Measurements from ENCODE around the gene RNF13.

The RNF13 gene

DNA sequence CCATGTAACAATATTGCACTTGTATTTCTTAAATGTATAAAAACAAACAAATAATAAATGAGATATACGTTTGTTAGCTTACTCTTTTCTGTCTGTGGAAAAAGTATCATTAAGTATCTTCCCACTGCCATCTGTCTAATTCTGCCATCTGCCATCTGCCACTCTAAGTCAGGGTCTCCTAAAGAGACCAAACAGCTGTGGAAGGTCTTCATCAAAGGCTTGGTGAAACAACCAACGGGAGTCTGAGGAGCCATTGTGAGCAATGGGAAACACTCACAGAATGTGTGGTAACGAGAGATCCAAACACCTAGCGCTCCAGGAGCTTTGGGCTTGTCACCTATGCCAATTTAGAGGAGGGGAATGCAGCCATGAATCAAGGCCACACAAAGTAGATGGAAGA is 186.4 kb downstream of the RNF13 start:
- no peak for DNase-seq (ENCODE audit: low spot score)

DNA sequence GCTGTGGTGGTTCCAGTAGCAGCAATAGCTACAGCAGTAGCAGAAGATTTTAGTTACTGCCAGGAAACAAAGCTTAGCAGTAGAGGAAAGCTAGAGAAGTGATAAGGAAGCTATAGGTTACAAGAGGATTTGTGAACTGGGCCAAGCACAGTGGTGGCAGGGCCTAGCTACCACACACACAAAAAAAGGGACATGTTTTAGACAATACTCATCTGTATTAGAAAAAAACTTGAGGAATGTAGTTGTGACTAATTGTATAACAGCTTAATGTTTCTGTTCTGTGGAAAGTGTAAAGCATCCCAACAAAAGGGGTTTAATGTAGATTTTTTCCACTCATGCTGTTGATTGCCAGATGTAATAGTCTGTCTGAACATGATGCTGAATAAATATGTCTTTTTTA is 187.6 kb downstream of the RNF13 start:
- no peak for DNase-seq (ENCODE audit: low spot score)

- DNase-seq (ENCODE audit: low spot score) = no peak
Observed at GRCh38 chr3:150005243-150006112, 192.5 kb downstream of the RNF13 start.

- no peak for DNase-seq (ENCODE audit: low spot score)
Observed at GRCh38 chr3:150006794-150007193, 193.8 kb downstream of the RNF13 start.
